Mesothelial cell of epicardium (in vitro differentiated cells): ENCODE data around the gene MRPL30. TPM values are rescaled to one million over a fixed set of nuclear protein-coding genes. Genes with fewer than 3 reads are reported as not detected.

Source experiments
- DNase-seq, 2 experiments: peaks; one replicate each; pipeline ENCODE4 v3.0.0; 2021; ENCODE audit warnings: low spot score in 2 of 2; ENCODE audit not compliant: unreplicated experiment in 2 of 2
- H3K27ac Mint-ChIP-seq: 2 replicates; pipeline ENCODE4 v1.8.0; 2021; ENCODE audit warnings: mixed read lengths
- H3K27me3 Mint-ChIP-seq: 2 replicates; pipeline ENCODE4 v1.8.0; 2021; ENCODE audit warnings: low read depth, mixed read lengths
- H3K36me3 Mint-ChIP-seq: 2 replicates; pipeline ENCODE4 v1.8.0; 2021; ENCODE audit warnings: mixed read lengths
- H3K4me1 Mint-ChIP-seq: 2 replicates; pipeline ENCODE4 v1.8.0; 2021; ENCODE audit warnings: mixed read lengths
- H3K4me3 Mint-ChIP-seq: 2 replicates; pipeline ENCODE4 v1.8.0; 2021; ENCODE audit warnings: mild to moderate bottlenecking, moderate library complexity, mixed read lengths
- H3K9me3 Mint-ChIP-seq: 2 replicates; pipeline ENCODE4 v1.8.0; 2021; ENCODE audit warnings: mixed read lengths
- total RNA-seq: library from RNA; stranded (reverse); gene quantifications from 3 replicates; pipeline ENCODE4 v1.2.1, GENCODE V29; 2021
- TF ChIP-seq, protein P1 (sequence below): fragments of 200-600 bp; sonication (generic); IDR thresholded peaks from one replicate; pipeline ENCODE4 v1.5.0; 2021; ENCODE audit warnings: antibody characterized with exemption; ENCODE audit not compliant: unreplicated experiment

MRPL30 gene
- total RNA-seq, 1 donor from 2014 or later: 33.3 TPM

DNA sequence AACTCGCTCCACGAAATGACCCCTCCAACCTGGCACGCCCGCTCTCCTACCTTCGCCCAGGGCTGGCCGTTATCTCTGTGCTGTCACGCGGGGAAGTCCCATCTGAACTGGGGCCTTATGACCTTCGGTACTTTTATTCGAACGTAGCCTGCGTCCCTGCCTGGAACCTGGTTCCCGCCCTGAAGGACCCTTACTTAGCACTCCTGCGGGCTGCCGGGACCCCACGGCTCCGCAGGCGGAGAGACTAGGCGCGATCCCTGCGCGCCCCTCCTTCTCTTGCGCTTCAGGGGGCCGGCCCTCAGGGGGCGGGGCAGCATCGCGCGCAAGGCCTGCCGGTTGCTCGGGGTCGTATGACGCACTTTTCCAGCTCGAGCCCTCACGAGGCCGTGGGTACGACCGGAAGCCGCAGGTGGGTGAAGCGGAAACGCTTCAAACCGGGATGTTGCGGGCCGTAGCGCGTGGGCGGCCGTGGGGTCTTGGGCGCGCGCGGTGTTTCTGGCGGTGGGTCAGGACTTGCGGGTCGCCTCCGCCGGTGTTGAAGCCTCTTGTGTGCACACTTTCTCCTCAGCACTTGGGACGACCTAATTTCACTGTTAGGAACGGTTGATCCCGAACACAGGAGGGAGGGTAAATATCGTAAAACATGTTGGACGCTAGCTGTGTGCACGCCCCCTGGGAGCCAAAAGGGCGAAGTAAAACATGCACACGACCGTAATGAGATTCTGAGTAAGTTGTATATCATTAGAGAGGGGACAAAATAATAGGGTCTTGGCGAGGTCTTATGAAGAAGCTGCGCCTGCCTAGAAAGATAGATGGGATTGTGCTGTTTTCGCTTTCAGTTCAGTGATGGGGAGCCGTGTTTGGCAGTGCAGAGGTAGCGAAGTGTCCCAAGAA is 26.1 kb upstream of the MRPL30 start, which contains the start of the genes LIPT1 and TSGA10:
Gene LIPT1 (plus strand): TSS at position 325 of the 894 bp plus-strand sequence. CDS start 6,991 bp downstream, outside the sequence.
Gene TSGA10 (minus strand): TSS at position 300 of the 894 bp plus-strand sequence. CDS start 45,503 bp downstream, outside the sequence.
- Mint-ChIP-seq H3K27ac (peak within 1 kb of the TSS; percentile 95), H3K4me3 (peak within 1 kb of the TSS; percentile 94), H3K4me1 (peaks cover 13% of the 10 kb centered on the region), H3K9me3 (no peaks in the 10 kb centered on the region), H3K27me3 (no peaks in the 10 kb centered on the region), H3K36me3 (peaks cover 17% of the 10 kb centered on the region)
- DNase-seq: peak; percentile 74 to 88
- TF ChIP-seq, protein P1, sequence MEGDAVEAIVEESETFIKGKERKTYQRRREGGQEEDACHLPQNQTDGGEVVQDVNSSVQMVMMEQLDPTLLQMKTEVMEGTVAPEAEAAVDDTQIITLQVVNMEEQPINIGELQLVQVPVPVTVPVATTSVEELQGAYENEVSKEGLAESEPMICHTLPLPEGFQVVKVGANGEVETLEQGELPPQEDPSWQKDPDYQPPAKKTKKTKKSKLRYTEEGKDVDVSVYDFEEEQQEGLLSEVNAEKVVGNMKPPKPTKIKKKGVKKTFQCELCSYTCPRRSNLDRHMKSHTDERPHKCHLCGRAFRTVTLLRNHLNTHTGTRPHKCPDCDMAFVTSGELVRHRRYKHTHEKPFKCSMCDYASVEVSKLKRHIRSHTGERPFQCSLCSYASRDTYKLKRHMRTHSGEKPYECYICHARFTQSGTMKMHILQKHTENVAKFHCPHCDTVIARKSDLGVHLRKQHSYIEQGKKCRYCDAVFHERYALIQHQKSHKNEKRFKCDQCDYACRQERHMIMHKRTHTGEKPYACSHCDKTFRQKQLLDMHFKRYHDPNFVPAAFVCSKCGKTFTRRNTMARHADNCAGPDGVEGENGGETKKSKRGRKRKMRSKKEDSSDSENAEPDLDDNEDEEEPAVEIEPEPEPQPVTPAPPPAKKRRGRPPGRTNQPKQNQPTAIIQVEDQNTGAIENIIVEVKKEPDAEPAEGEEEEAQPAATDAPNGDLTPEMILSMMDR: no peak

DNA sequence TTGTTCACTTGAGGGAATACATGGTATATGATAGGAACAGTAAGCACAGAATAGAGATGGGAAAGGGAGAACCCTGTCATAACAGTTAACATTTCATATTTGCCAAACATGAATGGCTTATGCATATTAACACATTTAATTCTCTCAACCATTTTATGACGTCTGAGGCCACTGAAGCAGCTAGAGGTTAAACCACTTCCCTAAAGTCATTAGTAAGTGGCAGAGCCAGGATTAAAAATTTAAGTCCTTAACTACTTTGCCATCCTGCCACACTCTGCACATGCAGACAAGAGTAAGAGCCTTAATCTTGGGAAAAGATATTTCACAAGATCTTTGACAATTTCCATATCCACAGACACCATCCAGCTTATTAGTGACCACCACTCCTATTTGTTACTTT is 24.1 kb upstream of the MRPL30 start:
- H3K27me3 Mint-ChIP-seq: no peaks in the 10 kb centered on the region
- H3K4me1 Mint-ChIP-seq: peaks cover 13% of the 10 kb centered on the region
- H3K27ac Mint-ChIP-seq: peak overlapping the region; percentile 21
- no peaks in the 10 kb centered on the region for H3K9me3 Mint-ChIP-seq
- TF ChIP-seq, protein P1: no peak
- peak overlapping the region; percentile 9 for H3K4me3 Mint-ChIP-seq
- DNase-seq: no peak
- H3K36me3 Mint-ChIP-seq: peaks cover 18% of the 10 kb centered on the region

DNA sequence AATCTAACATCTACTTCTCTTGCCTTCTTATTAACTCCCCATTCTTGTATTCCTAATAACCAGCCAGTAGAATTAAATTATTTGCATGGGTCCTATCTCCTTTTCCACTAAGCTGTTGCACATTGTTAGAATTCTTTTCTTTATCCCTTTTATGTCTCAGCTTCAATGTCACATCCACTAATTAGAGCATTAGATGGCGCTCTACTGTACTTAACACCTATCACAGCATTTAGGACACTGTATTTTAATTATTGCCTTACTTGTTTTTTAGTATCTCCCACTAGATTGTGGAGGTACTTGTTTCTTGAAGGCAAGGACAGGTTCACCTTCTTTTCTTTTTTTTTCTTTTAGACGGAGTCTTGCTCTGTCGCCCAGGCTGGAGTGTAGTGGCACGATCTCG is 22.4 kb upstream of the MRPL30 start:
- no peak overlapping the region for H3K27ac Mint-ChIP-seq
- H3K4me1 Mint-ChIP-seq: peaks cover 13% of the 10 kb centered on the region
- peaks cover 18% of the 10 kb centered on the region for H3K36me3 Mint-ChIP-seq
- no peak for DNase-seq
- TF ChIP-seq, protein P1: no peak
- no peaks in the 10 kb centered on the region for H3K9me3 Mint-ChIP-seq
- no peak overlapping the region for H3K4me3 Mint-ChIP-seq
- H3K27me3 Mint-ChIP-seq: no peaks in the 10 kb centered on the region

DNA sequence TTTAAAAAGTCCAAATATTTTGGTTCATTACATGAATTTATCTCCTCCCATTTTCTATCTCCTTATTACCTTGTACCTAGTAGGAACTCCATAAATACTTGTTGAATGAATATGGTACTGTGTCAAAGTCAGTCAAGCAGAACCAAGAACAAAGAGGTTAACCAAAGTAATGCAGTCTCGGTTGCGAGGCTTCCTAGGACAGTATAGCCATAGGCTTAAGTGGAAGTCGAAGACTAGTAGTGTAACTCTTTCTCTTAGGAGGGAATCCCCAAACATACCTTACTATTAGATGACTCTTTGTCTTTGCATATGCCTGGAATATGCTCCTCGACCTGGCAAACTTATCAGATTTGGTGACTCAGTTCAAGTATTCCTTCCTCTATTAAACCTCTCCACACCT is 21.4 kb upstream of the MRPL30 start:
- TF ChIP-seq, protein P1: no peak
- Mint-ChIP-seq H3K36me3 (peaks cover 18% of the 10 kb centered on the region), H3K4me1 (peaks cover 13% of the 10 kb centered on the region), H3K9me3 (no peaks in the 10 kb centered on the region), H3K27ac (no peak overlapping the region), H3K27me3 (no peaks in the 10 kb centered on the region), H3K4me3 (no peak overlapping the region)
- DNase-seq: no peak

DNA sequence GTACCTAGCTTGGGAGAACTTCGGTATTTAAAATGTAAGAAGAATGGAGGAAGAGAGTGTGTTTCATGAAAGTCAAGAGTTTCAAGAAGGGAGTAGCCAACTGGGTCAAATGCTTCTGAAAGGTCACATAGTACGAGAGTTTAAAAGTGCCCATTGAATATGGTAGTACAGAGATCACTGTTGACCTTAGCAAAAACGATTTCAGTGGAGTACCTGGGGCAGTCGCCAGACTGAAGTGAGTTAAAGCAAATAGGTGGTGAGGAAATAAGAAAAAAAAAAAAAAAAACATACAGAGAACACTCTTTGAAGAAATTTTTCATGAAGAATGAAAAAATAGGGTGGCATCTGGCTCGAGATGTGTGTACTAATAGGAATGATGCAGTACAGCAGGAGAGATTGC is 14.8 kb upstream of the MRPL30 start:
- peaks cover 11% of the 10 kb centered on the region for H3K36me3 Mint-ChIP-seq
- H3K27me3 Mint-ChIP-seq: no peaks in the 10 kb centered on the region
- TF ChIP-seq, protein P1: no peak
- H3K9me3 Mint-ChIP-seq: no peaks in the 10 kb centered on the region
- H3K4me1 Mint-ChIP-seq: no peaks in the 10 kb centered on the region
- no peak for DNase-seq
- H3K4me3 Mint-ChIP-seq: no peak overlapping the region
- H3K27ac Mint-ChIP-seq: no peak overlapping the region
